ENCODE measurements around the gene LARGE2. TPM values are rescaled to one million over a fixed set of nuclear protein-coding genes. Genes with fewer than 3 reads are reported as not detected.

The LARGE2 gene
- total and polyA plus RNA-seq, 2 donors (not counting 3 experiments of a cell fraction or from before 2014, with no cell fraction given): 0.06 TPM; not detected in 1

DNA sequence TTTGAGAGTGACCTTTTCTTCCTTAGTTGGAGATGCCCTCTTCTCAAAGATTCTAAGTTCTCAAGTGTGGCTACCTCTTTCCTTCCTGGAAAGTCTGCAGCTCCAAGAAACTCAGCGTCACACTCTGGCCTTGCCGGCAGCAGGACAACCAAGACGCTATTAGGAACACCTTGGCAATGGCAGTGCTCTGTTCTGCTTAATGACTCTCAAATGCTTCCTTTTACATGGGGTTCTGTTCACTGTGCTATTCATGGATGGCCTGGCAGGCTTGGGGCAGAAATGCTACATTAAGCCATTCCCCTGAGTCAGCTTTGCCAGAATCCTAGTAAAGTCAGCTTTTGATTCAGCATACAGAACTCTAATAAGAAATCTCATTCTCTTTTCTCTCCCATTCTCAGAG is 25.9 kb downstream of the LARGE2 start:
- H3K79me2 ChIP-seq (ENCODE audit: control insufficient read depth, insufficient read depth, low read length): no peaks in the 10 kb centered on the region
- ChIA-PET POLR2A (no interaction called here), CTCF (interaction anchor here (7.1 kb wide), 1 partner anchor 16 kb away, joined by 52 read pairs; no protein-coding TSS in a partner anchor)
- H3K4me3 ChIP-seq (replicated peaks in 1 of 3; ENCODE audit: insufficient read depth in 1 of 3, low read depth in 1 of 3, low read length in 3 of 3): no peak overlapping the region
- no peak overlapping the region for H3K4me2 ChIP-seq (ENCODE audit: insufficient read depth, low read length)
- no peaks in the 10 kb centered on the region for H3K27me3 ChIP-seq (ENCODE audit: control insufficient read depth in 2 of 2, insufficient read depth in 2 of 2, low read length in 2 of 2)
- no peak overlapping the region for H3K9ac ChIP-seq (replicated peaks; ENCODE audit: extremely low read depth, insufficient read depth, low read length)
- no TSS peak for BruUV-seq (replicated peaks)
- no peak for TF ChIP-seq POLR2AphosphoS5 (IDR thresholded peaks at IDR 0.05; ENCODE audit: insufficient read depth, low read depth, low read length)
- no peaks in the 10 kb centered on the region for H3K9me3 ChIP-seq (replicated peaks; ENCODE audit: control insufficient read depth, insufficient read depth, low read length)
- dilution Hi-C loops (cut with MboI; ENCODE audit: extremely low pct_ligation_motif_present, low sequenced_read_pairs): no loop called here
- intact Hi-C loops (cut with micrococcal nuclease): no loop called here
- H3K36me3 ChIP-seq (ENCODE audit: control insufficient read depth in 2 of 2, extremely low read depth in 1 of 2, insufficient read depth in 2 of 2, low read length in 2 of 2): peaks cover 8 to 32% of the 10 kb centered on the region in 2 experiments
- no peak for DNase-seq (ENCODE audit: low read depth, low spot score)
- H3K4me1 ChIP-seq (ENCODE audit: control insufficient read depth, extremely low read depth, insufficient read depth, low read length): no peaks in the 10 kb centered on the region
- no peak for FAIRE-seq
- no peak overlapping the region for H2AFZ ChIP-seq (ENCODE audit: low read depth, low read length)
- no peaks in the 10 kb centered on the region for H3K9me1 ChIP-seq (replicated peaks; ENCODE audit: control insufficient read depth, extremely low read depth, insufficient read depth, low read length)
- no peaks in the 10 kb centered on the region for H4K20me1 ChIP-seq (replicated peaks; ENCODE audit: control insufficient read depth, extremely low read depth, insufficient read depth, low read length)
- H3K27ac ChIP-seq (ENCODE audit: insufficient read depth, low read depth, low read length): no peak overlapping the region

DNA sequence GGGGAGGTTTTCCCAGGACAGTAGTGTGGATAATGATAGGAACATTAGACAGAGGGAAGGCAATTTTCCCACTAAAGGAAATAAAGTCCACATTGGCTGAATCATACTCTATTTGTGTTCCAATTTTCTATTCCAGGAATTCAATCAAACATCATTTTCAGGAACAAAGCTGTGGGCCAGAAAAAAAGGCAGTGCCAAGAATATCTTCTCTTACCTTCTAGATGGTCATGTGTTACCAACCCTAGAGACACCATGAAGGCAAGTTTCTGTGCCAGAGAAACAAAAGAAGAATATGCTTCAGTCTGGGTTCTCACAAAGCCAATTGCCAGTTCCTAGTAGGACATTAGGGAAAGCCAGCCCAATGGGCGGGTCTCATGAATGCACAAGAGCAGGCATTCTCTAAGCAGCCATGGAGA is 27.5 kb downstream of the LARGE2 start:
- ChIA-PET CTCF (interaction anchor here (1.1 to 7.1 kb wide), 3 partner anchors 9 to 54 kb away, joined by 3 to 52 read pairs (median 4); no protein-coding TSS in a partner anchor), POLR2A (no interaction called here)
- TF ChIP-seq GATA2 (IDR thresholded peaks at IDR 0.05; ENCODE audit: insufficient read depth, insufficient read length, low read depth, low read length) (no peak), POLR2AphosphoS5 (IDR thresholded peaks at IDR 0.05; ENCODE audit: insufficient read depth, low read depth, low read length) (no peak), POLR2A (IDR thresholded peaks at IDR 0.05; ENCODE audit: low read depth, low read length) (no peak), MYC (IDR thresholded peaks at IDR 0.05; ENCODE audit: low read depth, low read length) (no peak), FOS (IDR thresholded peaks at IDR 0.05; ENCODE audit: borderline replicate concordance, insufficient read depth, low read length) (no peak), EZH2 (IDR thresholded peaks at IDR 0.05; ENCODE audit: borderline replicate concordance, low read depth, low read length, severe bottlenecking) (no peak), JUN (IDR thresholded peaks at IDR 0.05; ENCODE audit: borderline replicate concordance, insufficient read depth, insufficient read length, low read depth) (no peak)
- TF ChIP-seq, protein P1, sequence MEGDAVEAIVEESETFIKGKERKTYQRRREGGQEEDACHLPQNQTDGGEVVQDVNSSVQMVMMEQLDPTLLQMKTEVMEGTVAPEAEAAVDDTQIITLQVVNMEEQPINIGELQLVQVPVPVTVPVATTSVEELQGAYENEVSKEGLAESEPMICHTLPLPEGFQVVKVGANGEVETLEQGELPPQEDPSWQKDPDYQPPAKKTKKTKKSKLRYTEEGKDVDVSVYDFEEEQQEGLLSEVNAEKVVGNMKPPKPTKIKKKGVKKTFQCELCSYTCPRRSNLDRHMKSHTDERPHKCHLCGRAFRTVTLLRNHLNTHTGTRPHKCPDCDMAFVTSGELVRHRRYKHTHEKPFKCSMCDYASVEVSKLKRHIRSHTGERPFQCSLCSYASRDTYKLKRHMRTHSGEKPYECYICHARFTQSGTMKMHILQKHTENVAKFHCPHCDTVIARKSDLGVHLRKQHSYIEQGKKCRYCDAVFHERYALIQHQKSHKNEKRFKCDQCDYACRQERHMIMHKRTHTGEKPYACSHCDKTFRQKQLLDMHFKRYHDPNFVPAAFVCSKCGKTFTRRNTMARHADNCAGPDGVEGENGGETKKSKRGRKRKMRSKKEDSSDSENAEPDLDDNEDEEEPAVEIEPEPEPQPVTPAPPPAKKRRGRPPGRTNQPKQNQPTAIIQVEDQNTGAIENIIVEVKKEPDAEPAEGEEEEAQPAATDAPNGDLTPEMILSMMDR (IDR thresholded peaks at IDR 0.05; ENCODE audit: extremely low read depth in 1 of 2, insufficient read depth in 1 of 2, low read depth in 1 of 2, low read length in 2 of 2): no peak
- TF ChIP-seq, protein P2, sequence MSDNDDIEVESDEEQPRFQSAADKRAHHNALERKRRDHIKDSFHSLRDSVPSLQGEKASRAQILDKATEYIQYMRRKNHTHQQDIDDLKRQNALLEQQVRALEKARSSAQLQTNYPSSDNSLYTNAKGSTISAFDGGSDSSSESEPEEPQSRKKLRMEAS (IDR thresholded peaks at IDR 0.05; ENCODE audit: insufficient read depth, insufficient read length): no peak
- dilution Hi-C loops (cut with MboI; ENCODE audit: extremely low pct_ligation_motif_present, low sequenced_read_pairs): no loop called here
- Histone ChIP-seq H3K4me2 (ENCODE audit: insufficient read depth, low read length) (no peak overlapping the region), H3K27me3 (ENCODE audit: control insufficient read depth in 2 of 2, insufficient read depth in 2 of 2, low read length in 2 of 2) (no peaks in the 10 kb centered on the region), H3K9me3 (replicated peaks; ENCODE audit: control insufficient read depth, insufficient read depth, low read length) (no peaks in the 10 kb centered on the region), H3K9me1 (replicated peaks; ENCODE audit: control insufficient read depth, extremely low read depth, insufficient read depth, low read length) (no peaks in the 10 kb centered on the region), H2AFZ (ENCODE audit: low read depth, low read length) (no peak overlapping the region), H3K36me3 (ENCODE audit: control insufficient read depth in 2 of 2, extremely low read depth in 1 of 2, insufficient read depth in 2 of 2, low read length in 2 of 2) (peaks cover 8 to 26% of the 10 kb centered on the region in 2 experiments), H3K79me2 (ENCODE audit: control insufficient read depth, insufficient read depth, low read length) (no peaks in the 10 kb centered on the region), H4K20me1 (replicated peaks; ENCODE audit: control insufficient read depth, extremely low read depth, insufficient read depth, low read length) (no peaks in the 10 kb centered on the region), H3K27ac (ENCODE audit: insufficient read depth, low read depth, low read length) (no peak overlapping the region), H3K9ac (replicated peaks; ENCODE audit: extremely low read depth, insufficient read depth, low read length) (no peak overlapping the region), H3K4me3 (replicated peaks in 1 of 3; ENCODE audit: insufficient read depth in 1 of 3, low read depth in 1 of 3, low read length in 3 of 3) (no peak overlapping the region), H3K4me1 (ENCODE audit: control insufficient read depth, extremely low read depth, insufficient read depth, low read length) (no peaks in the 10 kb centered on the region)
- intact Hi-C loops (cut with micrococcal nuclease): no loop called here
- FAIRE-seq (no peak), DNase-seq (ENCODE audit: low read depth, low spot score) (no peak)
- no TSS peak for BruUV-seq (replicated peaks)

All from endothelial cell of umbilical vein (primary cell).